ENCODE data around the gene MAP3K3. TPM values are rescaled to one million over a fixed set of nuclear protein-coding genes. Genes with fewer than 3 reads are reported as not detected.

Gene MAP3K3
- total and polyA plus RNA-seq, 9 of the 15 experiments (the other 6 are each of a cell fraction or from before 2014, with no cell fraction given) = 0.69 to 16.5 (median 12.1) TPM

DNA sequence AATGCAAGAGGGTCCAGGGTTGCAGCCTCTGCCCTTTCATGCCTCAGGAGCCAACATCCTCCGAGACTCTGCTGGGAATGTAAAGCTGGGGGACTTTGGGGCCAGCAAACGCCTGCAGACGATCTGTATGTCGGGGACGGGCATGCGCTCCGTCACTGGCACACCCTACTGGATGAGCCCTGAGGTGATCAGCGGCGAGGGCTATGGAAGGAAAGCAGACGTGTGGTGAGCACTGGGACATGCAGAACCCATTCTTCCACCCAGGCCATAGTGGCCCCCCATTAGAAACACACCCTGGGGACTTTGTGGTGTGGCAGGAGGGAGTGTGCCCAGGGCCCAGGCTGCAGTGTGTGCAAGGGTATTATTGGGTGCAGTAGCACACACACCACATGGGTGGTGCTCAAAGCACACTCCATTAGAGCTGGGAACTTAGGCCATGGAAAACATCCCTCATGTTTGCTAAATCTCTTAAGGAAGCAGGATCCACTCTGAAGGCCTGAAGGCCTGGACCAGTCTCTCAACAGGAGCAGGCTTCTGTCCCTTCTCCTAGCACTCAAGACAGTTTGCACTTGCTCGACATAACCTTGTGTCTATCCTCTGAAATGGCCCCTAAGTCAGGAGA lies 70.1 kb downstream of the MAP3K3 start (continued):
- TF ChIP-seq, protein P1, sequence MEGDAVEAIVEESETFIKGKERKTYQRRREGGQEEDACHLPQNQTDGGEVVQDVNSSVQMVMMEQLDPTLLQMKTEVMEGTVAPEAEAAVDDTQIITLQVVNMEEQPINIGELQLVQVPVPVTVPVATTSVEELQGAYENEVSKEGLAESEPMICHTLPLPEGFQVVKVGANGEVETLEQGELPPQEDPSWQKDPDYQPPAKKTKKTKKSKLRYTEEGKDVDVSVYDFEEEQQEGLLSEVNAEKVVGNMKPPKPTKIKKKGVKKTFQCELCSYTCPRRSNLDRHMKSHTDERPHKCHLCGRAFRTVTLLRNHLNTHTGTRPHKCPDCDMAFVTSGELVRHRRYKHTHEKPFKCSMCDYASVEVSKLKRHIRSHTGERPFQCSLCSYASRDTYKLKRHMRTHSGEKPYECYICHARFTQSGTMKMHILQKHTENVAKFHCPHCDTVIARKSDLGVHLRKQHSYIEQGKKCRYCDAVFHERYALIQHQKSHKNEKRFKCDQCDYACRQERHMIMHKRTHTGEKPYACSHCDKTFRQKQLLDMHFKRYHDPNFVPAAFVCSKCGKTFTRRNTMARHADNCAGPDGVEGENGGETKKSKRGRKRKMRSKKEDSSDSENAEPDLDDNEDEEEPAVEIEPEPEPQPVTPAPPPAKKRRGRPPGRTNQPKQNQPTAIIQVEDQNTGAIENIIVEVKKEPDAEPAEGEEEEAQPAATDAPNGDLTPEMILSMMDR (IDR thresholded peaks at IDR 0.05 in 2 of 3, conservative IDR thresholded peaks at IDR 0.05 in 1 of 3; ENCODE audit: insufficient read depth in 2 of 3, low read depth in 1 of 3, low read length in 3 of 3) = 0 out of 6 replicates have a peak, but pooled peaks of 1 of the 3 experiments have one; percentile 13

DNA sequence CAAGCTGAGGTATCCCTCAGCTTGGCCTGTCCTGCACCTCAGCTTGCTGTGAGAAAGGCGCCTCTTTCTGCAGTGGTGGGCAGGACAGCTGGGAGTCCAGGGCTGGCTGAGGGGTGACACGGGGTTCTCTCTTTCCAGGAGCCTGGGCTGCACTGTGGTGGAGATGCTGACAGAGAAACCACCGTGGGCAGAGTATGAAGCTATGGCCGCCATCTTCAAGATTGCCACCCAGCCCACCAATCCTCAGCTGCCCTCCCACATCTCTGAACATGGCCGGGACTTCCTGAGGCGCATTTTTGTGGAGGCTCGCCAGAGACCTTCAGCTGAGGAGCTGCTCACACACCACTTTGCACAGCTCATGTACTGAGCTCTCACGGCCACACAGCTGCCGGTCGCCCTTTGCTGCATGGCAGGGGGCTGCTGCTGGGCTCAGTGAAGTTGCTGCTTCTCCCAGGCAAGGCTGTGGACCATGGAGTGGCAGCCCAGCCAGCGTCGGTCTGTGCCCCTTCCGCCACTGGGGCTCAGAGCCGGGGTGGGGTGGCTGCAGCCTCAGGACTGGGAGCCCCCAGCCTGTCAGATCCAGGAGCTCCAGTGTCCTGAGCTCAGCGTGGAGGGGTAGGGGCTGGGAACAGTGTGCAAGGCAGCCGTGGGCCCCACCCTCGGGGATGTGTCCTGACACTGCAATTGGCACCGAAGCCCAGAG lies 71.3 kb downstream of the MAP3K3 start:
- peaks cover 0 to 18% of the 10 kb centered on the region in 2 experiments; a peak in 2 of 5 replicates for H3K4me1 ChIP-seq (replicated peaks in 1 of 2; ENCODE audit: control insufficient read depth in 2 of 2, insufficient read depth in 2 of 2, low read length in 2 of 2)
- CTCF ChIA-PET (ENCODE audit: low intra/inter-chr PET ratio) = no interaction called here
- no peak for FAIRE-seq

More for the DNA sequence above, 71.3 kb downstream of the MAP3K3 start:
- no peaks in the 10 kb centered on the region for H3K9me3 ChIP-seq (replicated peaks; ENCODE audit: control insufficient read depth, insufficient read depth, low read depth, low read length)
- ATAC-seq (no peak), DNase-seq (ENCODE audit: extremely low read depth in 1 of 4, low spot score in 3 of 4) (no peak)
- peaks cover 7% of the 10 kb centered on the region for H4K20me1 ChIP-seq (replicated peaks; ENCODE audit: control insufficient read depth, insufficient read depth, low read length)
- no peak overlapping the region for H2AFZ ChIP-seq (ENCODE audit: low read depth, low read length)
- H3K9me1 ChIP-seq (ENCODE audit: control insufficient read depth, insufficient read depth, low read length) = peaks cover 3% of the 10 kb centered on the region
- TF ChIP-seq, protein P2, sequence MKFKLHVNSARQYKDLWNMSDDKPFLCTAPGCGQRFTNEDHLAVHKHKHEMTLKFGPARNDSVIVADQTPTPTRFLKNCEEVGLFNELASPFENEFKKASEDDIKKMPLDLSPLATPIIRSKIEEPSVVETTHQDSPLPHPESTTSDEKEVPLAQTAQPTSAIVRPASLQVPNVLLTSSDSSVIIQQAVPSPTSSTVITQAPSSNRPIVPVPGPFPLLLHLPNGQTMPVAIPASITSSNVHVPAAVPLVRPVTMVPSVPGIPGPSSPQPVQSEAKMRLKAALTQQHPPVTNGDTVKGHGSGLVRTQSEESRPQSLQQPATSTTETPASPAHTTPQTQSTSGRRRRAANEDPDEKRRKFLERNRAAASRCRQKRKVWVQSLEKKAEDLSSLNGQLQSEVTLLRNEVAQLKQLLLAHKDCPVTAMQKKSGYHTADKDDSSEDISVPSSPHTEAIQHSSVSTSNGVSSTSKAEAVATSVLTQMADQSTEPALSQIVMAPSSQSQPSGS (CRISPR knock-in tag; IDR thresholded peaks at IDR 0.05) = no peak
- TF ChIP-seq, protein P3, sequence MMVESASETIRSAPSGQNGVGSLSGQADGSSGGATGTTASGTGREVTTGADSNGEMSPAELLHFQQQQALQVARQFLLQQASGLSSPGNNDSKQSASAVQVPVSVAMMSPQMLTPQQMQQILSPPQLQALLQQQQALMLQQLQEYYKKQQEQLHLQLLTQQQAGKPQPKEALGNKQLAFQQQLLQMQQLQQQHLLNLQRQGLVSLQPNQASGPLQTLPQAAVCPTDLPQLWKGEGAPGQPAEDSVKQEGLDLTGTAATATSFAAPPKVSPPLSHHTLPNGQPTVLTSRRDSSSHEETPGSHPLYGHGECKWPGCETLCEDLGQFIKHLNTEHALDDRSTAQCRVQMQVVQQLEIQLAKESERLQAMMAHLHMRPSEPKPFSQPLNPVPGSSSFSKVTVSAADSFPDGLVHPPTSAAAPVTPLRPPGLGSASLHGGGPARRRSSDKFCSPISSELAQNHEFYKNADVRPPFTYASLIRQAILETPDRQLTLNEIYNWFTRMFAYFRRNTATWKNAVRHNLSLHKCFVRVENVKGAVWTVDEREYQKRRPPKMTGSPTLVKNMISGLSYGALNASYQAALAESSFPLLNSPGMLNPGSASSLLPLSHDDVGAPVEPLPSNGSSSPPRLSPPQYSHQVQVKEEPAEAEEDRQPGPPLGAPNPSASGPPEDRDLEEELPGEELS (CRISPR knock-in tag; IDR thresholded peaks at IDR 0.05; ENCODE audit: borderline replicate concordance) = no peak
- TF ChIP-seq TBP (optimal IDR thresholded peaks at IDR 0.05; ENCODE audit: low read depth, low read length) (no peak), SIX5 (IDR thresholded peaks at IDR 0.05; ENCODE audit: borderline replicate concordance in 1 of 2, insufficient read depth in 1 of 2, low read depth in 1 of 2, low read length in 2 of 2) (no peak), POLR2G (IDR thresholded peaks at IDR 0.05; ENCODE audit: low read depth, low read length) (peak; percentile 37; the same call in 1 of the 2 replicates), TAL1 (IDR thresholded peaks at IDR 0.05) (no peak), TBL1XR1 (IDR thresholded peaks at IDR 0.05; ENCODE audit: low read length in 2 of 2) (no peak)
- BruUV-seq (replicated peaks) = no TSS peak
- in situ Hi-C loops (cut with MboI) (no loop called here), intact Hi-C loops (cut with micrococcal nuclease) (loop anchor here (10.0 kb wide), 1 partner anchor 141 kb away; no protein-coding TSS in a partner anchor)
- peak overlapping the region in 1 of 2 experiments; percentile 46; a peak in 1 of 4 replicates for H3K9ac ChIP-seq (ENCODE audit: insufficient read depth in 1 of 2, low read depth in 2 of 2, low read length in 2 of 2)
- H3K4me2 ChIP-seq (ENCODE audit: insufficient read depth, low read length) = no peak overlapping the region
- no peaks in the 10 kb centered on the region for H3K79me2 ChIP-seq (ENCODE audit: control insufficient read depth, insufficient read depth, low read length)
- H3K27ac ChIP-seq (ENCODE audit: extremely low read depth, low read depth, low read length) = no peak overlapping the region
- 74% methylated on average over 15 of the region's 18 CpGs for WGBS (ENCODE audit: insufficient coverage, low coverage, missing lambda C conversion rate)
- POLR2A ChIA-PET = interaction anchor here (0.6 to 1.3 kb wide), 3 partner anchors 8 to 16 kb away, joined by 3 to 4 read pairs (median 4); no protein-coding TSS in a partner anchor
- H3K36me3 ChIP-seq (ENCODE audit: control insufficient read depth, insufficient read depth, low read length) = peaks cover 33% of the 10 kb centered on the region; the same call in 2 of the 3 replicates
- H3K4me3 ChIP-seq = no peak overlapping the region
- H3K27me3 ChIP-seq (ENCODE audit: control insufficient read depth in 2 of 2, insufficient read depth in 2 of 2, low read length in 2 of 2) = no peaks in the 10 kb centered on the region
